HepG2 (cell line): Measurements from ENCODE around the gene ZC3H4. TPM values are rescaled to one million over a fixed set of nuclear protein-coding genes. Genes with fewer than 3 reads are reported as not detected.

ENCODE experiments used
- BORCS8-MEF2B ChIP-seq: sonication (generic); formaldehyde crosslinking; IDR thresholded peaks from 2 replicates; pipeline ENCODE4 v1.8.0; 2022; ENCODE audit warnings: mild to moderate bottlenecking, missing genetic modification reagents
- CENPT ChIP-seq: sonication (generic); formaldehyde crosslinking; IDR thresholded peaks from 2 replicates; pipeline ENCODE4 v1.8.0; 2022; ENCODE audit warnings: low read depth, mild to moderate bottlenecking, moderate library complexity, missing genetic modification reagents
- ELF1 ChIP-seq: sonication (generic); formaldehyde crosslinking; IDR thresholded peaks from 2 replicates; pipeline ENCODE4 v1.4.0; 2020; ENCODE audit warnings: missing genetic modification reagents
- ELF3 ChIP-seq: IDR thresholded peaks from 2 replicates; pipeline ENCODE4 v1.6.1; 2016; ENCODE audit warnings: missing genetic modification reagents, missing compliant biosample characterization
- MIER2 ChIP-seq: IDR thresholded peaks from 2 replicates; pipeline ENCODE4 v1.6.1; 2016; ENCODE audit warnings: missing biosample characterization, missing genetic modification reagents
- NFYC ChIP-seq: IDR thresholded peaks from 2 replicates; pipeline ENCODE4 v1.6.1; 2016; ENCODE audit warnings: missing genetic modification reagents, missing compliant biosample characterization
- PHF8 ChIP-seq: sonication (generic); formaldehyde crosslinking; IDR thresholded peaks from 2 replicates; pipeline ENCODE4 v1.5.0; 2020; ENCODE audit warnings: missing genetic modification reagents
- SOX6 ChIP-seq, 2 experiments: fragments of 450-650 bp in 1 of 2; sonication (generic) in 1 of 2; formaldehyde crosslinking in 1 of 2; IDR thresholded peaks; 2 replicates each; pipeline versions ENCODE4 v1.4.0 to v1.6.1; 2017 to 2020; ENCODE audit warnings: antibody characterized with exemption in 1 of 2, mild to moderate bottlenecking in 1 of 2, missing genetic modification reagents in 1 of 2
- ZNF224 ChIP-seq: sonication (generic); formaldehyde crosslinking; IDR thresholded peaks from 2 replicates; pipeline ENCODE4 v1.5.0; 2020; ENCODE audit warnings: mild to moderate bottlenecking, missing genetic modification reagents
- ZNF274 ChIP-seq: sonication (generic); formaldehyde crosslinking; IDR thresholded peaks from 2 replicates; pipeline ENCODE4 v1.5.1; 2020; ENCODE audit warnings: mild to moderate bottlenecking, missing genetic modification reagents
- ZNF451 ChIP-seq: sonication (generic); formaldehyde crosslinking; IDR thresholded peaks from 2 replicates; pipeline ENCODE4 v1.5.0; 2020; ENCODE audit warnings: mild to moderate bottlenecking, missing genetic modification reagents
- ZNF572 ChIP-seq: sonication (generic); formaldehyde crosslinking; IDR thresholded peaks from 2 replicates; pipeline ENCODE4 v1.5.1; 2020; ENCODE audit warnings: mild to moderate bottlenecking, missing genetic modification reagents
- ZNF766 ChIP-seq: sonication (generic); formaldehyde crosslinking; IDR thresholded peaks from 2 replicates; pipeline ENCODE4 v1.5.0; 2020; ENCODE audit warnings: missing genetic modification reagents, borderline replicate concordance
- ZNF768 ChIP-seq: sonication (generic); formaldehyde crosslinking; IDR thresholded peaks from 2 replicates; pipeline ENCODE4 v1.4.0; 2020; ENCODE audit warnings: missing genetic modification reagents
- polyA plus RNA-seq, 8 experiments: library from polyadenylated mRNA; depleted of rRNA in 3 of 8; stranded (reverse) in 7 of 8; unstranded in 1 of 8; fragments of >200 nt; fragmentation: Illumina TruSeq in 4 of 8; extraction: Trizol in 4 of 8; gene quantifications; 2 replicates each; pipeline versions ENCODE4 v1.2.1 to v1.2.3, GENCODE V29; 2011 to 2016; ENCODE audit warnings: low read depth in 4 of 8, missing spikeins in 1 of 8, mixed read lengths in 1 of 8; ENCODE audit not compliant: insufficient read depth in 1 of 8
- total RNA-seq, 5 experiments: library from RNA; depleted of rRNA; stranded (reverse); fragments of >200 nt; fragmentation: Illumina TruSeq; extraction: Trizol; gene quantifications; 2 replicates each; pipeline ENCODE4 v1.2.3, GENCODE V29; 2016; ENCODE audit warnings: low read depth in 1 of 5
- TF ChIP-seq, protein P1 (sequence below): sonication (generic); formaldehyde crosslinking; IDR thresholded peaks from 2 replicates; pipeline ENCODE4 v1.5.1; 2020; ENCODE audit warnings: mild to moderate bottlenecking, missing genetic modification reagents, moderate library complexity
- TF ChIP-seq, protein P2 (sequence below): IDR thresholded peaks from 2 replicates; pipeline ENCODE4 v1.6.1; 2016; ENCODE audit warnings: low read depth, borderline replicate concordance
- TF ChIP-seq, protein P3 (sequence below): IDR thresholded peaks from 2 replicates; pipeline ENCODE4 v1.6.1; 2016; ENCODE audit warnings: missing genetic modification reagents, missing compliant biosample characterization
- TF ChIP-seq, protein P4 (sequence below): sonication (generic); formaldehyde crosslinking; IDR thresholded peaks from 2 replicates; pipeline ENCODE4 v1.5.0; 2020; ENCODE audit warnings: mild to moderate bottlenecking, missing genetic modification reagents, borderline replicate concordance
- TF ChIP-seq, protein P5 (sequence below): IDR thresholded peaks from 2 replicates; pipeline ENCODE4 v1.6.1; 2018; ENCODE audit warnings: missing genetic modification reagents, mild to moderate bottlenecking, missing compliant biosample characterization
- TF ChIP-seq, protein P6 (sequence below): sonication (generic); formaldehyde crosslinking; IDR thresholded peaks from 2 replicates; pipeline ENCODE4 v1.8.1; 2023; ENCODE audit warnings: mild to moderate bottlenecking, missing genetic modification reagents

Gene ZC3H4
- total and polyA plus RNA-seq, 2 of the 13 experiments (the other 11 are each of a cell fraction or from before 2014, with no cell fraction given): 1.8 to 10.7 TPM

DNA sequence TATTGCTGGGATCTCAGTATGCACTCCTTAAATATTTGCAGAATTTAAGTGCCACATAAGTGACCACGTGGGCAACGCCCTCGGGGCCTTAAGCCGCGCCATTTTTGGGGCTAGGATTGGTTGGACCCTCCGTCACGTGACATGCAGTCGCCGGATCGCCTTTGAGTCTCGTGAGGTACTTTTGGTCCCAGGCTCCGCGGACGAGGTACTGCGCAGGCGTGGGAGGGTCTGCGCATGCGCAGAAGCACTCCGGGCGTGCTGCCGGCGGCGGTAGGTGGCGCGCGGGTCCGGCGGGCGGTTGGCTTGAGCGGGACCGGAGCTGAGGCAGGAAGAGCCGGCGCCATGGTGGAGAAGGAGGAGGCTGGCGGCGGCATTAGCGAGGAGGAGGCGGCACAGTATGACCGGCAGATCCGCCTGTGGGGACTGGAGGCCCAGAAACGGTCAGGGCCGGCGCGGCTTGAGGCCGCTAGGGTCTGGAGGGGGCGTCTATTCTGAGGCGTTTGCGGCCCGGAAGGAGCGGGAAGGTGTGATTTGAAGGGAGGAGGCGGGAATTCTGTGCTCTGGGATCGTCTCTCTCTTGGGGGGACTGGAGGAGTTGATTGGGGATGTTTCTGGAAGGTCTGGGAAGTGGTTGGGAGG lies 17.1 kb upstream of the ZC3H4 start, which contains the start of gene SAE1 (continued):
- TF ChIP-seq ZNF766 (CRISPR knock-in tag) (no peak), ZNF572 (CRISPR knock-in tag) (no peak), ELF3 (CRISPR knock-in tag) (peak; percentile 61), ZNF224 (CRISPR knock-in tag) (peak; percentile 69; the same call in 1 of the 2 replicates), MIER2 (CRISPR knock-in tag) (0 out of 2 replicates have a peak, but pooled peaks have one; percentile 43), ZNF274 (CRISPR knock-in tag) (peak; percentile 90), PHF8 (CRISPR knock-in tag) (peak; percentile 82), NFYC (CRISPR knock-in tag) (peak; percentile 83), SOX6 (IDR thresholded peaks at IDR 0.05) (no peak), SOX6 (CRISPR knock-in tag; IDR thresholded peaks at IDR 0.05) (peak; percentile 63; the same call in 1 of the 2 replicates), CENPT (CRISPR knock-in tag) (peak; percentile 16; the same call in 1 of the 2 replicates), BORCS8-MEF2B (peak; percentile 82; the same call in 1 of the 2 replicates), ZNF451 (CRISPR knock-in tag) (peak; percentile 86), ELF1 (peak; percentile 63), ZNF768 (CRISPR knock-in tag) (peak; percentile 53; the same call in 1 of the 2 replicates)
- TF ChIP-seq, protein P1, sequence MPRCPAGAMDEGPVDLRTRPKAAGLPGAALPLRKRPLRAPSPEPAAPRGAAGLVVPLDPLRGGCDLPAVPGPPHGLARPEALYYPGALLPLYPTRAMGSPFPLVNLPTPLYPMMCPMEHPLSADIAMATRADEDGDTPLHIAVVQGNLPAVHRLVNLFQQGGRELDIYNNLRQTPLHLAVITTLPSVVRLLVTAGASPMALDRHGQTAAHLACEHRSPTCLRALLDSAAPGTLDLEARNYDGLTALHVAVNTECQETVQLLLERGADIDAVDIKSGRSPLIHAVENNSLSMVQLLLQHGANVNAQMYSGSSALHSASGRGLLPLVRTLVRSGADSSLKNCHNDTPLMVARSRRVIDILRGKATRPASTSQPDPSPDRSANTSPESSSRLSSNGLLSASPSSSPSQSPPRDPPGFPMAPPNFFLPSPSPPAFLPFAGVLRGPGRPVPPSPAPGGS (CRISPR knock-in tag): peak; percentile 80
- TF ChIP-seq, protein P2, sequence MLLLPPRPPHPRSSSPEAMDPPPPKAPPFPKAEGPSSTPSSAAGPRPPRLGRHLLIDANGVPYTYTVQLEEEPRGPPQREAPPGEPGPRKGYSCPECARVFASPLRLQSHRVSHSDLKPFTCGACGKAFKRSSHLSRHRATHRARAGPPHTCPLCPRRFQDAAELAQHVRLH (CRISPR knock-in tag): peak; percentile 52; the same call in 1 of the 2 replicates
- TF ChIP-seq, protein P3, sequence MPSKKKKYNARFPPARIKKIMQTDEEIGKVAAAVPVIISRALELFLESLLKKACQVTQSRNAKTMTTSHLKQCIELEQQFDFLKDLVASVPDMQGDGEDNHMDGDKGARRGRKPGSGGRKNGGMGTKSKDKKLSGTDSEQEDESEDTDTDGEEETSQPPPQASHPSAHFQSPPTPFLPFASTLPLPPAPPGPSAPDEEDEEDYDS (CRISPR knock-in tag): peak; percentile 76
- TF ChIP-seq, protein P4, sequence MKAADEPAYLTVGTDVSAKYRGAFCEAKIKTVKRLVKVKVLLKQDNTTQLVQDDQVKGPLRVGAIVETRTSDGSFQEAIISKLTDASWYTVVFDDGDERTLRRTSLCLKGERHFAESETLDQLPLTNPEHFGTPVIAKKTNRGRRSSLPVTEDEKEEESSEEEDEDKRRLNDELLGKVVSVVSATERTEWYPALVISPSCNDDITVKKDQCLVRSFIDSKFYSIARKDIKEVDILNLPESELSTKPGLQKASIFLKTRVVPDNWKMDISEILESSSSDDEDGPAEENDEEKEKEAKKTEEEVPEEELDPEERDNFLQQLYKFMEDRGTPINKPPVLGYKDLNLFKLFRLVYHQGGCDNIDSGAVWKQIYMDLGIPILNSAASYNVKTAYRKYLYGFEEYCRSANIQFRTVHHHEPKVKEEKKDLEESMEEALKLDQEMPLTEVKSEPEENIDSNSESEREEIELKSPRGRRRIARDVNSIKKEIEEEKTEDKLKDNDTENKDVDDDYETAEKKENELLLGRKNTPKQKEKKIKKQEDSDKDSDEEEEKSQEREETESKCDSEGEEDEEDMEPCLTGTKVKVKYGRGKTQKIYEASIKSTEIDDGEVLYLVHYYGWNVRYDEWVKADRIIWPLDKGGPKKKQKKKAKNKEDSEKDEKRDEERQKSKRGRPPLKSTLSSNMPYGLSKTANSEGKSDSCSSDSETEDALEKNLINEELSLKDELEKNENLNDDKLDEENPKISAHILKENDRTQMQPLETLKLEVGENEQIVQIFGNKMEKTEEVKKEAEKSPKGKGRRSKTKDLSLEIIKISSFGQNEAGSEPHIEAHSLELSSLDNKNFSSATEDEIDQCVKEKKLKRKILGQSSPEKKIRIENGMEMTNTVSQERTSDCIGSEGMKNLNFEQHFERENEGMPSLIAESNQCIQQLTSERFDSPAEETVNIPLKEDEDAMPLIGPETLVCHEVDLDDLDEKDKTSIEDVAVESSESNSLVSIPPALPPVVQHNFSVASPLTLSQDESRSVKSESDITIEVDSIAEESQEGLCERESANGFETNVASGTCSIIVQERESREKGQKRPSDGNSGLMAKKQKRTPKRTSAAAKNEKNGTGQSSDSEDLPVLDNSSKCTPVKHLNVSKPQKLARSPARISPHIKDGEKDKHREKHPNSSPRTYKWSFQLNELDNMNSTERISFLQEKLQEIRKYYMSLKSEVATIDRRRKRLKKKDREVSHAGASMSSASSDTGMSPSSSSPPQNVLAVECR (CRISPR knock-in tag): peak; percentile 88
- TF ChIP-seq, protein P5, sequence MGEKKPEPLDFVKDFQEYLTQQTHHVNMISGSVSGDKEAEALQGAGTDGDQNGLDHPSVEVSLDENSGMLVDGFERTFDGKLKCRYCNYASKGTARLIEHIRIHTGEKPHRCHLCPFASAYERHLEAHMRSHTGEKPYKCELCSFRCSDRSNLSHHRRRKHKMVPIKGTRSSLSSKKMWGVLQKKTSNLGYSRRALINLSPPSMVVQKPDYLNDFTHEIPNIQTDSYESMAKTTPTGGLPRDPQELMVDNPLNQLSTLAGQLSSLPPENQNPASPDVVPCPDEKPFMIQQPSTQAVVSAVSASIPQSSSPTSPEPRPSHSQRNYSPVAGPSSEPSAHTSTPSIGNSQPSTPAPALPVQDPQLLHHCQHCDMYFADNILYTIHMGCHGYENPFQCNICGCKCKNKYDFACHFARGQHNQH (CRISPR knock-in tag): peak; percentile 71
- TF ChIP-seq, protein P6, sequence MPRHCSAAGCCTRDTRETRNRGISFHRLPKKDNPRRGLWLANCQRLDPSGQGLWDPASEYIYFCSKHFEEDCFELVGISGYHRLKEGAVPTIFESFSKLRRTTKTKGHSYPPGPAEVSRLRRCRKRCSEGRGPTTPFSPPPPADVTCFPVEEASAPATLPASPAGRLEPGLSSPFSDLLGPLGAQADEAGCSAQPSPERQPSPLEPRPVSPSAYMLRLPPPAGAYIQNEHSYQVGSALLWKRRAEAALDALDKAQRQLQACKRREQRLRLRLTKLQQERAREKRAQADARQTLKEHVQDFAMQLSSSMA: peak; percentile 28
